CD4-positive, CD25-positive, alpha-beta regulatory T cell (primary cell): ENCODE data around the gene TOE1. TPM values are rescaled to one million over a fixed set of nuclear protein-coding genes. Genes with fewer than 3 reads are reported as not detected.

Experiments used
- ATAC-seq, 2 donors: fragments of 150-1000 bp; cut with Tn5 transposase; one replicate each; pipeline ENCODE4 v1.10.0; 2021; ENCODE audit warnings: low read depth in 2 of 2, moderate number of reproducible peaks in 2 of 2, moderate library complexity in 1 of 2
- DNase-seq, 3 donors: peaks; one replicate each; pipeline versions ENCODE4 v3.0.0 to v3.0.0-alpha.2; 2012 to 2022; ENCODE audit warnings: mixed read lengths in 1 of 3
- H3K27ac ChIP-seq: one replicate; pipeline ENCODE4 v1.7.0; 2013; ENCODE audit warnings: mild to moderate bottlenecking, low read length; ENCODE audit not compliant: insufficient read depth, poor library complexity, severe bottlenecking
- H3K27me3 ChIP-seq: one replicate; pipeline ENCODE4 v1.7.0; 2013; ENCODE audit warnings: low read length; ENCODE audit not compliant: control insufficient read depth, insufficient read depth
- H3K36me3 ChIP-seq: one replicate; pipeline ENCODE4 v1.7.0; 2013; ENCODE audit warnings: mild to moderate bottlenecking, low read length, moderate library complexity; ENCODE audit not compliant: control insufficient read depth, insufficient read depth
- H3K4me1 ChIP-seq: 2 replicates; pipeline ENCODE4 v1.7.0; 2013; ENCODE audit warnings: mild to moderate bottlenecking, low read length; ENCODE audit not compliant: insufficient read depth, control insufficient read depth, poor library complexity, severe bottlenecking
- H3K4me3 ChIP-seq: one replicate; pipeline ENCODE4 v1.7.0; 2013; ENCODE audit warnings: low read depth, mild to moderate bottlenecking, low read length, moderate library complexity
- H3K9me3 ChIP-seq, 2 experiments: 1 replicate in 1 of 2; 2 replicates in 1 of 2; pipeline ENCODE4 v1.7.0; 2013; ENCODE audit warnings: low read length in 2 of 2, mild to moderate bottlenecking in 1 of 2, moderate library complexity in 1 of 2; ENCODE audit not compliant: control insufficient read depth in 2 of 2
- H3K27ac Mint-ChIP-seq, 3 donors: one replicate each; pipeline ENCODE4 v1.8.0; 2020 to 2022; ENCODE audit warnings: mild to moderate bottlenecking in 3 of 3, mixed read lengths in 3 of 3, moderate library complexity in 2 of 3
- H3K27me3 Mint-ChIP-seq: one replicate; pipeline ENCODE4 v1.8.0; 2022; ENCODE audit warnings: mild to moderate bottlenecking, mixed read lengths
- H3K36me3 Mint-ChIP-seq: one replicate; pipeline ENCODE4 v1.8.0; 2020; ENCODE audit warnings: mixed read lengths
- H3K4me1 Mint-ChIP-seq, 4 donors: one replicate each; pipeline ENCODE4 v1.8.0; 2020 to 2022; ENCODE audit warnings: mixed read lengths in 4 of 4, mild to moderate bottlenecking in 1 of 4
- H3K4me3 Mint-ChIP-seq, 4 donors: one replicate each; pipeline ENCODE4 v1.8.0; 2020 to 2022; ENCODE audit warnings: mild to moderate bottlenecking in 4 of 4, mixed read lengths in 4 of 4, moderate library complexity in 3 of 4
- H3K9me3 Mint-ChIP-seq, 7 donors: one replicate each; pipeline ENCODE4 v1.8.0; 2020 to 2022; ENCODE audit warnings: mixed read lengths in 7 of 7, mild to moderate bottlenecking in 3 of 7, moderate library complexity in 2 of 7
- polyA plus RNA-seq, 4 donors: library from polyadenylated mRNA; unstranded; fragments of 300-500 nt; fragmentation: Illumina TruSeq; gene quantifications; one replicate each; pipeline ENCODE4 v1.2.3, GENCODE V29; 2021
- total RNA-seq: library from RNA; stranded (reverse); gene quantifications from one replicate; pipeline ENCODE4 v1.2.3, GENCODE V29; 2022

TOE1 gene
- total and polyA plus RNA-seq, 5 donors from 2014 or later = 12.1 to 48.7 (median 16.0) TPM

DNA sequence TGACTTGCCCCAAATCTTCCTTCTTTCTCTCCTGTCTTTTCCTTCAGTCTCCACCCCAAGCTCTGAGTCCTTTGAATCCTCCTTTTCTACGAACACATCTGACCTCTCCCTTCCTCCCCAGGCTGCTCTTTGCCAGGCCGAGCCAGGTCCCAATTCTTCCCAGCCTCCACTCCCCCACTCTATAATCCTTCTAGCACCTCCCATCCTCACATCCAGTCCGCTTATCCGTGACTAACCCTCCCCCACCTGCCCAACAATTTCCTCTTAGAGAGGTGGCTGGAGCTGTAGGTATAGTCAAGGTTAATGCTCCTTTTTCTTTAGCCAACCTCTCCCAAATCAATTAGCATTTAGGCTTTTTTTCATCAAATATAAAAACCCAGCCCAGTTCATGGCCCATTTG, 22.8 kb upstream of the TOE1 start:
- no peak for ATAC-seq
- H3K4me3 Mint-ChIP-seq = no peak overlapping the region
- H3K4me1 Mint-ChIP-seq = no peaks in the 10 kb centered on the region
- no peak for DNase-seq
- H3K9me3 ChIP-seq = no peaks in the 10 kb centered on the region
- no peaks in the 10 kb centered on the region for H3K27me3 Mint-ChIP-seq
- H3K4me3 ChIP-seq = no peak overlapping the region
- no peaks in the 10 kb centered on the region for H3K36me3 ChIP-seq
- H3K9me3 Mint-ChIP-seq = no peaks in the 10 kb centered on the region
- H3K27ac Mint-ChIP-seq = no peak overlapping the region
- no peaks in the 10 kb centered on the region for H3K36me3 Mint-ChIP-seq
- no peaks in the 10 kb centered on the region for H3K4me1 ChIP-seq
- no peak overlapping the region for H3K27ac ChIP-seq
- H3K27me3 ChIP-seq = peaks cover 1% of the 10 kb centered on the region

DNA sequence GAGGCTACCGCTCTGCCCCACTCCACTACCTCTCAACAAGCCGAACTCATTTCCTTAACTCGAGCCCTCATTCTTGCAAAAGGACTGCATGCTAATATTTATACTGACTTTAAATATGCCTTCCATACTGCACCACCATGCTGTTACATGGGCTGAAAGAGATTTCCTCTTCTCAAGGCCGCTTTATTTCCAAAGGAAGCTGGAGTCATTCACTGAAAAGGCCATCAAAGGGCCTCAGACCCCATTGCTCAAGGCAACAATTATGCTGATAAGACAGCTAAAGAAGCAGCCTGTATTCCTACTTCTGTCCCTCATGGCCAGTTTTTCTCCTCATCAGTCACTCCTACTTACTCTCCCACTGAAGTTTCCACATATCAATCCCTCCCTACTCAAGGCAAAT, 20.2 kb upstream of the TOE1 start:
- Mint-ChIP-seq H3K4me3 (no peak overlapping the region), H3K36me3 (no peaks in the 10 kb centered on the region), H3K27ac (no peak overlapping the region), H3K4me1 (no peaks in the 10 kb centered on the region), H3K27me3 (no peaks in the 10 kb centered on the region), H3K9me3 (peaks cover 0 to 2% (median 0%) of the 10 kb centered on the region in 7 donors)
- Histone ChIP-seq H3K4me3 (no peak overlapping the region), H3K9me3 (no peaks in the 10 kb centered on the region), H3K27me3 (peaks cover 1% of the 10 kb centered on the region), H3K27ac (no peak overlapping the region), H3K4me1 (no peaks in the 10 kb centered on the region), H3K36me3 (no peaks in the 10 kb centered on the region)
- no peak for DNase-seq
- ATAC-seq = no peak

- DNase-seq (no peak), ATAC-seq (no peak)
- no peak overlapping the region for H3K27ac Mint-ChIP-seq
- Histone ChIP-seq H3K4me3 (no peak overlapping the region), H3K27me3 (peaks cover 1% of the 10 kb centered on the region), H3K9me3 (no peaks in the 10 kb centered on the region), H3K36me3 (no peaks in the 10 kb centered on the region), H3K27ac (no peak overlapping the region), H3K4me1 (peaks cover under 1% of the 10 kb centered on the region)
- no peak overlapping the region for H3K4me3 Mint-ChIP-seq
- H3K4me1 Mint-ChIP-seq = peaks cover 0 to 2% (median 0%) of the 10 kb centered on the region in 4 donors
- H3K9me3 Mint-ChIP-seq = peaks cover 0 to 2% (median 0%) of the 10 kb centered on the region in 7 donors
- H3K27me3 Mint-ChIP-seq = peaks cover 6% of the 10 kb centered on the region
- H3K36me3 Mint-ChIP-seq = no peaks in the 10 kb centered on the region
Observed at GRCh38 chr1:45321444-45321843, 18.5 kb upstream of the TOE1 start.

DNA sequence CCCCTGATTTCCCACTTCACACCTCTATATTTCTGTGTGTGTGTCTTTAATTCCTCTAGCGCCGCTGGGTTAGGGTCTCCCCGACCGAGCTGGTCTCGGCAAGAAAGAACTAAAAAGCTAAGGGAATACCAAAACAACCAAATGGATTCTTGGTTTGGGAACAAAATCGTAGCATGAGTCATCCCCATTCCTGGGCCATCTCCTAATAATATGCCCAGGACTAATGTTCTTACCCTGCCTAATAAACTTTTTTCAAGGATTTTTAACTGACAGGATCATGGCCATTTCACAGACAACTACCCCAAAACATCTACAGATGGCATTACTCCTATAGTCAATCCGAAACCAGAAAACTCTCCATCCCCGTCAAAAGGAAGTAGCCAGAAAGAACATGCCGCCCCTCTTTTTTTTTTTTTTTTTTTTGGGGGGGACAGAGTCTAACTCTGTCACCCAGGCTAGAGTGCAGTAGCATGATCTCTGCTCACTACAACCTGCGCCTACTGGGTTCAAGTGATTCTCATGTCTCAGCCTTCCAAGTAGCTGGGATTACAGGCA, 17.4 kb upstream of the TOE1 start:
- Histone ChIP-seq H3K4me1 (peaks cover 11% of the 10 kb centered on the region), H3K36me3 (no peaks in the 10 kb centered on the region), H3K27ac (no peak overlapping the region), H3K4me3 (no peak overlapping the region), H3K9me3 (no peaks in the 10 kb centered on the region), H3K27me3 (no peaks in the 10 kb centered on the region)
- Mint-ChIP-seq H3K36me3 (no peaks in the 10 kb centered on the region), H3K4me3 (no peak overlapping the region), H3K9me3 (peaks cover 0 to 2% (median 0%) of the 10 kb centered on the region in 7 donors), H3K27me3 (peaks cover 6% of the 10 kb centered on the region), H3K27ac (no peak overlapping the region), H3K4me1 (peaks cover 0 to 7% (median 0%) of the 10 kb centered on the region in 4 donors)
- no peak for DNase-seq
- ATAC-seq = no peak

- Histone ChIP-seq H3K36me3 (peaks cover 6% of the 10 kb centered on the region), H3K4me1 (peaks cover 15% of the 10 kb centered on the region), H3K4me3 (peak overlapping the region; percentile 47), H3K27me3 (no peaks in the 10 kb centered on the region), H3K9me3 (no peaks in the 10 kb centered on the region), H3K27ac (no peak overlapping the region)
- peak overlapping the region; percentile 65 to 85 (median 80) for H3K4me3 Mint-ChIP-seq
- DNase-seq = no peak
- H3K27ac Mint-ChIP-seq = no peak overlapping the region
- peaks cover 6% of the 10 kb centered on the region for H3K27me3 Mint-ChIP-seq
- H3K9me3 Mint-ChIP-seq = peaks cover 0 to 2% (median 0%) of the 10 kb centered on the region in 7 donors
- ATAC-seq = no peak
- peaks cover 0 to 16% (median 2%) of the 10 kb centered on the region in 4 donors for H3K4me1 Mint-ChIP-seq
- H3K36me3 Mint-ChIP-seq = peaks cover 4% of the 10 kb centered on the region
Observed at GRCh38 chr1:45325851-45326506, 14.0 kb upstream of the TOE1 start.

DNA sequence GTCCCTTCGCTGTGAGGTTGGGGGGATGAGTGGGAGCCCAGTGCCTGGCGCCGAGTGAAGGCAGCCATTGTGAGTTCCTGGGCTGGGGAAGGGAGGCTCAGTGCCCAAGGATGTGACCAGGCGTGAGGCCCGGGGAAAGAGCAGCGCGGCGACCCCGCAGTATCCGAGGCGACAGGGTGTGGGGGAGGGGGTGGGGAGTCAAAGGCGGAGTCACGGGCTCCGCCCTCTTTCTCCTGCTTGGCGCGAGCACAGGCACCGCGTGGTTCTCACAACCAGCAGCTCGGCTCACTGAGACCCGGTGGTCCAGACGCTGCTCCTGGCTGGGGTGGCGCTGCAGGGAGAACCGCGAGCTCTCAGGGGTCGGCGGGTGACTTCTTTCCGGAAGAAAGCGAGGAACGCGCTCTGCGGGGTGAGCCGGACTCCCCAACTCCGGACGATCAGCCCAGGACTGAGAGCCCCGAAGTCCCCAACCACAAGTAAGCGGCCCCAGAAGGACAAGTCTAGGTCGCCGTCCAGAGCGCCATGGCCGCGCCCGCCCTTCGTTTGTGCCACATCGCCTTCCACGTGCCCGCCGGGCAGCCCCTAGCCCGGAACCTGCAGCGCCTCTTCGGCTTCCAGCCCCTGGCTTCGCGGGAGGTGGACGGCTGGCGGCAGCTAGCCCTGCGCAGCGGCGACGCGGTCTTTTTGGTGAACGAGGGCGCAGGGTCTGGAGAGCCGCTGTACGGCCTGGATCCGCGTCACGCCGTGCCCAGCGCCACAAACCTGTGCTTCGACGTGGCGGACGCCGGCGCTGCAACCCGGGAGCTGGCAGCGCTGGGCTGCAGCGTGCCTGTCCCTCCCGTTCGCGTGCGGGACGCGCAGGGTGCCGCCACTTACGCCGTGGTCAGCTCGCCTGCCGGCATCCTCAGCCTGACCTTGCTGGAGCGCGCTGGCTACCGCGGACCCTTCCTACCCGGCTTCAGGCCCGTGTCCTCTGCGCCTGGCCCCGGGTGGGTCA, 13.0 kb upstream of the TOE1 start, which contains the start of gene HPDL:
Gene HPDL, plus strand, starts transcription at position 269 of the 997 bp plus-strand sequence. Its CDS starts 254 bp downstream, at position 523.
- Mint-ChIP-seq H3K27me3 (peaks cover 6% of the 10 kb centered on the region), H3K27ac (peak within 1 kb of the TSS in 2 of 3 donors; percentile 41 to 65), H3K36me3 (peaks cover 4% of the 10 kb centered on the region), H3K4me3 (peak within 1 kb of the TSS; percentile 75 to 85 (median 80)), H3K4me1 (peaks cover 0 to 16% (median 2%) of the 10 kb centered on the region in 4 donors), H3K9me3 (peaks cover 0 to 2% (median 0%) of the 10 kb centered on the region in 7 donors)
- Histone ChIP-seq H3K4me3 (peak within 1 kb of the TSS; percentile 47), H3K27ac (no peak within 1 kb of the TSS), H3K36me3 (peaks cover 12% of the 10 kb centered on the region), H3K4me1 (peaks cover 15% of the 10 kb centered on the region), H3K9me3 (no peaks in the 10 kb centered on the region), H3K27me3 (no peaks in the 10 kb centered on the region)
- peak; percentile 33 to 73 (median 36) for DNase-seq
- peak; percentile 56 to 75 for ATAC-seq

DNA sequence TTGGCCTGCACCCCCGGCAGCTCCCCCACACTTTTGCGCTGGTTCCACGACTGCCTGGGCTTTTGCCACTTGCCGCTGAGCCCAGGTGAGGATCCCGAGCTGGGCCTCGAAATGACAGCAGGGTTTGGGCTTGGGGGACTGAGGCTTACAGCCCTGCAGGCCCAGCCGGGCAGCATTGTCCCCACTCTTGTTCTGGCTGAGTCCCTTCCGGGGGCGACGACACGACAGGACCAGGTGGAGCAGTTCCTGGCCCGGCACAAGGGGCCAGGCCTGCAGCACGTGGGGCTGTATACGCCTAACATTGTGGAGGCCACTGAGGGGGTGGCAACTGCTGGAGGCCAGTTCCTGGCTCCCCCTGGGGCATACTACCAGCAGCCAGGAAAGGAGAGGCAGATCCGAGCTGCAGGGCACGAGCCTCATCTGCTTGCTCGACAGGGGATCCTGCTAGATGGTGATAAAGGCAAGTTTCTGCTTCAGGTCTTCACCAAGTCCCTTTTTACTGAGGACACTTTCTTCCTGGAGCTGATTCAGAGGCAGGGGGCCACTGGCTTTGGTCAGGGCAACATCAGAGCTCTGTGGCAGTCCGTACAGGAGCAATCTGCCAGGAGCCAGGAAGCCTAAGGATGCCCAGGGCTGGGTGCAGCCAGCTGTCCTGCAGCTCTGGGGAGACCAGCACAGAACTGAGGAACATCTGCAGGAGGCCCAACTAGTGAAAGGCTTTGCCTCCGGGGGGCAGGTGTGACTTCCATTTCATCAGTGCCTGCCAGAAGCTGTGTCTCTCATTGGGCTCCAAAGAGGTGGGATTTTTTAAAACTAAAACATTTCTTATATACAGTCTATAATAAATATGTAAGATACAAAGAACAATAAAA, 12.1 kb upstream of the TOE1 start:
- H3K36me3 ChIP-seq = peaks cover 13% of the 10 kb centered on the region
- peaks cover 6% of the 10 kb centered on the region for H3K27me3 Mint-ChIP-seq
- H3K27ac ChIP-seq = no peak overlapping the region
- no peak overlapping the region for H3K4me3 ChIP-seq
- DNase-seq (peak in 1 of 3 donors; percentile 20), ATAC-seq (no peak)
- peaks cover 4% of the 10 kb centered on the region for H3K36me3 Mint-ChIP-seq
- H3K4me1 Mint-ChIP-seq = peaks cover 0 to 16% (median 2%) of the 10 kb centered on the region in 4 donors
- peaks cover 15% of the 10 kb centered on the region for H3K4me1 ChIP-seq
- H3K27ac Mint-ChIP-seq = no peak overlapping the region
- H3K9me3 Mint-ChIP-seq = peaks cover 0 to under 1% (median 0%) of the 10 kb centered on the region in 7 donors
- no peaks in the 10 kb centered on the region for H3K27me3 ChIP-seq
- H3K9me3 ChIP-seq = no peaks in the 10 kb centered on the region
- H3K4me3 Mint-ChIP-seq = peak overlapping the region; percentile 36 to 81 (median 76)
